Cerebellar cortex (tissue), 1 donor: ENCODE data around the gene MBOAT7.
"Not testable (repeated sequence)": the region's sequence is repeated elsewhere in the genome, so short reads cannot be mapped to it uniquely, and the experiment has no call there.

ENCODE experiments used
- DNase-seq: peaks from one replicate; pipeline ENCODE4 v3.0.0-alpha.2; 2015; ENCODE audit warnings: low spot score

MBOAT7 gene

GRCh38 chr19:54189735-54190502 is 539 bp upstream of the MBOAT7 start:
- DNase-seq = peak; percentile 100

GRCh38 chr19:54188215-54188871 is 1.0 kb downstream of the MBOAT7 start:
- no peak for DNase-seq

GRCh38 chr19:54186934-54187381 is 2.4 kb downstream of the MBOAT7 start:
- DNase-seq = no peak

- no peak for DNase-seq
These were observed 3.0 kb downstream of the MBOAT7 start for GRCh38 chr19:54186351-54186750.

GRCh38 chr19:54183431-54183830 is 5.9 kb downstream of the MBOAT7 start:
- DNase-seq = no peak

GRCh38 chr19:54181894-54182293 is 7.5 kb downstream of the MBOAT7 start:
- not testable (repeated sequence) for DNase-seq

- DNase-seq = no peak
These were observed 8.7 kb downstream of the MBOAT7 start for GRCh38 chr19:54180691-54181091.

GRCh38 chr19:54179921-54180461 is 9.4 kb downstream of the MBOAT7 start:
- DNase-seq = peak; percentile 81

- no peak for DNase-seq
These were observed 10.0 kb downstream of the MBOAT7 start for GRCh38 chr19:54179262-54179852.

- peak; percentile 59 for DNase-seq
These were observed 10.7 kb downstream of the MBOAT7 start for GRCh38 chr19:54178581-54179261.

GRCh38 chr19:54173951-54174834 is 15.2 kb downstream of the MBOAT7 start:
- no peak for DNase-seq

- no peak for DNase-seq
These were observed 16.1 kb downstream of the MBOAT7 start for GRCh38 chr19:54173359-54173699.

- peak; percentile 32 for DNase-seq
These were observed 16.7 kb downstream of the MBOAT7 start, which contains the start of gene TMC4 for GRCh38 chr19:54172471-54173358. Gene TMC4 (minus strand): TSS chr19:54173160. CDS start chr19:54173117, 43 bp downstream.

- not testable (repeated sequence) for DNase-seq
These were observed 17.5 kb downstream of the MBOAT7 start for GRCh38 chr19:54171736-54172431.

- no peak for DNase-seq
These were observed 20.1 kb downstream of the MBOAT7 start for GRCh38 chr19:54169149-54169740.

- peak; percentile 84 for DNase-seq
These were observed 21.0 kb downstream of the MBOAT7 start for GRCh38 chr19:54168174-54168917.

GRCh38 chr19:54165222-54165621 is 24.2 kb downstream of the MBOAT7 start:
- no peak for DNase-seq

GRCh38 chr19:54164369-54165068 is 24.9 kb downstream of the MBOAT7 start:
- no peak for DNase-seq
